Measurements from ENCODE around the gene TMEM94. TPM values are rescaled to one million over a fixed set of nuclear protein-coding genes. Genes with fewer than 3 reads are reported as not detected.
A peak's percentile ranks its signal among the peaks of the same experiment; 100 is the strongest.

The TMEM94 gene
- total and polyA plus RNA-seq, 2 of the 8 experiments (the other 6 are each of a cell fraction or from before 2014, with no cell fraction given) = 54.8 to 69.9 TPM

DNA sequence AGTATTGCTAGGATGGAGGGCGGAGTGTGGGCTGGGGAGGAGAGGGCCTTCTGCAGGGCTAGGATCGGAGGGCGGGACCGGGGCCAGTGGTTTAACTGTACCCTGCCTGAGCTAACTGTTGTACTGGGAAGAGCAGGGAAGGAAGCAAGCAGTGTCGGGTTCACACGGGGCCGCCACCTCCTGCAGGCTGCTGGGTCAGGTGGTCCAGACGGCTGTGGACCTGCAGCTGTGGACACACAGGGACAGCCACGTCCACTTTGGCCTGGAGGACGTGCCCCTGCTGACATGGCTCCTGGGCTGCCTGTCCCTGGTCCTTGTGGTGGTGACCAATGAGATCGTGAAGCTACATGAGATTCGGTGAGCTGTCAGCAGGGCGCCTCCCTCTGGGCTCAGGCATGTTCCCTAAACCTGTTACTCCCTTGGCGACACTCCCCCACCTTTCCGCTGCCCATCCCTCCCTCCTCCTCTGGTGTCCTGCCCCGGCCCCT is 42.3 kb downstream of the TMEM94 start:
- CTCF ChIA-PET (ENCODE audit: partially characterized antibody) = interaction anchor here (0.5 to 8.2 kb wide), 11 partner anchors 7 to 258 kb away, joined by 3 to 67 read pairs (median 3); partner anchors contain the start of genes GGA3, MRPS7 and TMEM94
- Histone ChIP-seq H3K79me1 (ENCODE audit: low read depth, low read length) (no peaks in the 10 kb centered on the region), H3K23me2 (ENCODE audit: low read depth, low read length) (no peaks in the 10 kb centered on the region), H4K91ac (replicated peaks; ENCODE audit: insufficient read length, low read length) (no peak overlapping the region), H3K9me3 (ENCODE audit: insufficient read depth in 2 of 2, low read depth in 1 of 2, low read length in 1 of 2) (no peaks in the 10 kb centered on the region), H3K27me3 (replicated peaks in 1 of 4; ENCODE audit: control insufficient read depth in 3 of 4, extremely low read depth in 1 of 4, insufficient read depth in 3 of 4, low read length in 3 of 4) (no peaks in the 10 kb centered on the region), H3K9ac (replicated peaks in 1 of 4; ENCODE audit: extremely low read depth in 1 of 4, low read depth in 3 of 4, low read length in 3 of 4) (no peak overlapping the region), H3K4me2 (ENCODE audit: insufficient read depth in 1 of 2, low read depth in 2 of 2, low read length in 2 of 2) (no peak overlapping the region), H3K56ac (replicated peaks; ENCODE audit: insufficient read length, low read depth, low read length) (no peak overlapping the region), H3K4ac (replicated peaks; ENCODE audit: insufficient read length, low read depth, low read length) (no peak overlapping the region), H2BK12ac (ENCODE audit: low read depth, low read length) (no peak overlapping the region), H2BK120ac (replicated peaks; ENCODE audit: low read depth, low read length) (no peak overlapping the region), H4K8ac (ENCODE audit: extremely low read depth, insufficient read depth, low read length) (peak overlapping the region; percentile 57; the same call in 1 of the 2 replicates), H3K4me1 (replicated peaks in 1 of 4; ENCODE audit: control insufficient read depth in 3 of 4, insufficient read depth in 4 of 4, low read length in 3 of 4) (no peaks in the 10 kb centered on the region), H4K5ac (ENCODE audit: insufficient read length, low read depth, low read length) (no peak overlapping the region), H2AK5ac (ENCODE audit: low read depth, low read length) (no peak overlapping the region), H4K20me1 (replicated peaks in 1 of 2; ENCODE audit: control insufficient read depth in 1 of 2, insufficient read depth in 2 of 2, low read length in 2 of 2) (peaks cover 0 to 9% of the 10 kb centered on the region in 2 experiments), H3K4me3 (ENCODE audit: extremely low read depth in 1 of 4, insufficient read depth in 2 of 4, low read depth in 3 of 4, low read length in 4 of 4) (no peak overlapping the region), H3K18ac (ENCODE audit: extremely low read depth, low read length) (no peak overlapping the region), H2AFZ (ENCODE audit: low read length) (no peak overlapping the region), H2BK15ac (ENCODE audit: low read length) (no peak overlapping the region), H3K36me3 (ENCODE audit: control insufficient read depth in 2 of 4, insufficient read depth in 4 of 4, low read length in 3 of 4) (peaks cover 3 to 9% (median 6%) of the 10 kb centered on the region in 4 experiments; a peak in 6 of 8 replicates), H3K23ac (ENCODE audit: insufficient read length) (no peak overlapping the region), H2BK20ac (ENCODE audit: low read length) (no peak overlapping the region), H3K27ac (ENCODE audit: low read depth, low read length) (no peak overlapping the region), H3K14ac (ENCODE audit: insufficient read length) (no peak overlapping the region), H3K79me2 (ENCODE audit: control insufficient read depth in 1 of 2, insufficient read depth in 2 of 2, low read length in 2 of 2) (no peaks in the 10 kb centered on the region), H2BK5ac (ENCODE audit: low read depth, low read length) (no peak overlapping the region; the same call in 1 of the 2 replicates)
- POLR2A ChIA-PET (ENCODE audit: partially characterized antibody) = interaction anchor here (1.0 to 6.4 kb wide), 12 partner anchors 10 to 268 kb away, joined by 3 to 35 read pairs (median 6); partner anchors contain the start of genes GGA3, LLGL2, MRPS7 and TMEM94
- no peak for DNase-seq (ENCODE audit: low read depth in 1 of 2, low spot score in 2 of 2)
- 75% methylated on average over 16 of the region's 16 CpGs; no CpG with 5 or more reads in 1 of the 2 experiments for WGBS, 2 experiments (ENCODE audit: extremely low coverage in 1 of 2, insufficient coverage in 1 of 2, insufficient read length in 1 of 2, insufficient replicate concordance in 2 of 2, low coverage in 1 of 2, low lambda C conversion rate in 2 of 2, missing lambda C conversion rate in 1 of 2)
- no peak for FAIRE-seq
- peak in 1 of 2 experiments; percentile 49; a peak in 2 of 3 replicates for TF ChIP-seq POLR2A (IDR thresholded peaks at IDR 0.05; ENCODE audit: control extremely low read depth in 1 of 2, low read depth in 2 of 2, low read length in 2 of 2)
- no peak for TF ChIP-seq SAP30 (IDR thresholded peaks at IDR 0.05; ENCODE audit: insufficient read depth, insufficient replicate concordance, low read length)
- TF ChIP-seq RNF2 (IDR thresholded peaks at IDR 0.05; ENCODE audit: borderline replicate concordance, low read depth, low read length, missing control alignments, poor library complexity, severe bottlenecking) = no peak
- TF ChIP-seq TEAD4 (IDR thresholded peaks at IDR 0.05; ENCODE audit: low read depth, low read length) = no peak
- no peak for TF ChIP-seq SP2 (IDR thresholded peaks at IDR 0.05; ENCODE audit: low read length)
- TF ChIP-seq POLR2AphosphoS5 (IDR thresholded peaks at IDR 0.05; ENCODE audit: low read depth, low read length) = peak; percentile 62
- TF ChIP-seq, protein P1, sequence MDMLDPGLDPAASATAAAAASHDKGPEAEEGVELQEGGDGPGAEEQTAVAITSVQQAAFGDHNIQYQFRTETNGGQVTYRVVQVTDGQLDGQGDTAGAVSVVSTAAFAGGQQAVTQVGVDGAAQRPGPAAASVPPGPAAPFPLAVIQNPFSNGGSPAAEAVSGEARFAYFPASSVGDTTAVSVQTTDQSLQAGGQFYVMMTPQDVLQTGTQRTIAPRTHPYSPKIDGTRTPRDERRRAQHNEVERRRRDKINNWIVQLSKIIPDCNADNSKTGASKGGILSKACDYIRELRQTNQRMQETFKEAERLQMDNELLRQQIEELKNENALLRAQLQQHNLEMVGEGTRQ (IDR thresholded peaks at IDR 0.05; ENCODE audit: low read length) = no peak
- TF ChIP-seq CEBPB (IDR thresholded peaks at IDR 0.05; ENCODE audit: low read depth, low read length) = no peak
- TF ChIP-seq HDAC2 (IDR thresholded peaks at IDR 0.05; ENCODE audit: borderline replicate concordance in 1 of 2, low read depth in 2 of 2, low read length in 2 of 2) = no peak
- no peak for TF ChIP-seq NANOG (IDR thresholded peaks at IDR 0.05; ENCODE audit: insufficient read depth, low read depth, low read length, poor library complexity, severe bottlenecking)
- TF ChIP-seq SIRT6 (IDR thresholded peaks at IDR 0.05; ENCODE audit: low read length) = no peak
- no peak for TF ChIP-seq SIN3A (conservative IDR thresholded peaks at IDR 0.05 in 1 of 2, IDR thresholded peaks at IDR 0.05 in 1 of 2; ENCODE audit: low read depth in 1 of 2, low read length in 2 of 2)

All from H1 (cell line).